Measurements from ENCODE around the gene FCN2. TPM values are rescaled to one million over a fixed set of nuclear protein-coding genes. Genes with fewer than 3 reads are reported as not detected.

The FCN2 gene
- total and polyA plus RNA-seq, 9 of the 15 experiments (the other 6 are each of a cell fraction or from before 2014, with no cell fraction given) = not detected

GRCh38 chr9:134869554-134870300, 10.9 kb upstream of the FCN2 start:
- in situ Hi-C loops (cut with MboI) = no loop called here
- H3K9me1 ChIP-seq (ENCODE audit: control insufficient read depth, insufficient read depth, low read length) = no peaks in the 10 kb centered on the region
- H2AFZ ChIP-seq (ENCODE audit: low read depth, low read length) = no peak overlapping the region
- H3K27ac ChIP-seq (ENCODE audit: extremely low read depth, low read depth, low read length) = no peak overlapping the region
- no peak overlapping the region for H3K4me2 ChIP-seq (ENCODE audit: insufficient read depth, low read length)
- no peaks in the 10 kb centered on the region for H4K20me1 ChIP-seq (replicated peaks; ENCODE audit: control insufficient read depth, insufficient read depth, low read length)
- H3K9ac ChIP-seq (ENCODE audit: insufficient read depth in 1 of 2, low read depth in 2 of 2, low read length in 2 of 2) = no peak overlapping the region; a peak in 1 of 4 replicates
- no peaks in the 10 kb centered on the region for H3K9me3 ChIP-seq (replicated peaks; ENCODE audit: control insufficient read depth, insufficient read depth, low read depth, low read length)
- H3K36me3 ChIP-seq (ENCODE audit: control insufficient read depth, insufficient read depth, low read length) = no peaks in the 10 kb centered on the region
- H3K79me2 ChIP-seq (ENCODE audit: control insufficient read depth, insufficient read depth, low read length) = no peaks in the 10 kb centered on the region; the same call in 2 of the 3 replicates
- ChIA-PET POLR2A (no interaction called here), CTCF (ENCODE audit: low intra/inter-chr PET ratio) (no interaction called here)
- peaks cover 0 to 27% of the 10 kb centered on the region in 2 experiments; a peak in 2 of 5 replicates for H3K27me3 ChIP-seq (ENCODE audit: control insufficient read depth in 2 of 2, insufficient read depth in 2 of 2, low read length in 2 of 2)
- no peak overlapping the region for H3K4me3 ChIP-seq
- BruUV-seq (replicated peaks) = no TSS peak
- FAIRE-seq (no peak), DNase-seq (ENCODE audit: extremely low read depth in 1 of 4, low spot score in 3 of 4) (no peak), ATAC-seq (no peak)
- H3K4me1 ChIP-seq (replicated peaks in 1 of 2; ENCODE audit: control insufficient read depth in 2 of 2, insufficient read depth in 2 of 2, low read length in 2 of 2) = no peaks in the 10 kb centered on the region
- intact Hi-C loops (cut with micrococcal nuclease) = no loop called here
- under 1% methylated on average over 16 of the region's 17 CpGs for WGBS (ENCODE audit: insufficient coverage, low coverage, missing lambda C conversion rate)
- TF ChIP-seq ZNF449 (CRISPR knock-in tag; IDR thresholded peaks at IDR 0.05) (no peak), COPS2 (conservative IDR thresholded peaks at IDR 0.05) (no peak), HES1 (IDR thresholded peaks at IDR 0.05; ENCODE audit: low read depth) (no peak), KDM5B (IDR thresholded peaks at IDR 0.05; ENCODE audit: insufficient replicate concordance, low read depth, low read length) (no peak), MCM7 (IDR thresholded peaks at IDR 0.05) (no peak), PRDM10 (IDR thresholded peaks at IDR 0.05; ENCODE audit: partially characterized antibody) (no peak), DMBX1 (CRISPR knock-in tag; IDR thresholded peaks at IDR 0.05; ENCODE audit: borderline replicate concordance) (no peak), ZNF655 (CRISPR knock-in tag; IDR thresholded peaks at IDR 0.05) (no peak), ZHX1 (conservative IDR thresholded peaks at IDR 0.05; ENCODE audit: low read length) (no peak), FOSL1 (tag; conservative IDR thresholded peaks at IDR 0.05) (no peak), FOXK2 (conservative IDR thresholded peaks at IDR 0.05 in 1 of 2, IDR thresholded peaks at IDR 0.05 in 1 of 2; ENCODE audit: low read depth in 2 of 2) (no peak)

Data from K562 (cell line).